A549 (cell line): Measurements from ENCODE around the gene CPA4.

Experiments used
- CBX8 ChIP-seq: fragments of 200-600 bp; sonication (generic); IDR thresholded peaks from 2 replicates; pipeline ENCODE4 v1.6.1; 2016
- CTCF ChIP-seq: fragments of >200 bp; sonication (Bioruptor Twin); formaldehyde crosslinking; IDR thresholded peaks from 3 replicates; pipeline ENCODE4 v1.5.1; 2016
- EHMT2 ChIP-seq: fragments of 200-600 bp; sonication (generic); IDR thresholded peaks from 2 replicates; pipeline ENCODE4 v1.6.1; 2016; ENCODE audit warnings: antibody characterized with exemption, low read depth, mild to moderate bottlenecking, moderate library complexity
- HOXA7 ChIP-seq: fragments of 250-450 bp; sonication (Bioruptor Pico); IDR thresholded peaks from 2 replicates; pipeline ENCODE4 v1.5.0; 2020; ENCODE audit warnings: mild to moderate bottlenecking, moderate library complexity
- JUNB ChIP-seq: fragments of >200 bp; sonication (Bioruptor Twin); formaldehyde crosslinking; IDR thresholded peaks from 2 replicates; pipeline ENCODE4 v1.6.1; 2016
- KDM1A ChIP-seq: fragments of 200-600 bp; sonication (generic); IDR thresholded peaks from 2 replicates; pipeline ENCODE4 v1.6.1; 2016; ENCODE audit warnings: low read depth, mild to moderate bottlenecking
- MYC ChIP-seq: IDR thresholded peaks from 2 replicates; pipeline ENCODE4 v1.6.1; 2012; ENCODE audit warnings: mild to moderate bottlenecking, inconsistent platforms, low read length, improper control_type of control experiment, borderline replicate concordance
- PBX3 ChIP-seq: IDR thresholded peaks from 2 replicates; pipeline ENCODE4 v1.6.1; 2012
- POLR2A ChIP-seq: IDR thresholded peaks from 2 replicates; pipeline ENCODE4 v1.6.1; 2012; ENCODE audit warnings: mild to moderate bottlenecking, low read length
- RAD21 ChIP-seq, 2 experiments: fragments of >200 bp in 1 of 2; sonication (Bioruptor Twin) in 1 of 2; formaldehyde crosslinking in 1 of 2; IDR thresholded peaks in 1 of 2; conservative IDR thresholded peaks in 1 of 2; 2 replicates in 1 of 2; 3 replicates in 1 of 2; pipeline ENCODE4 v1.6.1; 2012 to 2018; ENCODE audit warnings: inconsistent platforms in 1 of 2
- TF ChIP-seq, protein P1 (sequence below): fragments of 450-650 bp; IDR thresholded peaks from 2 replicates; pipeline ENCODE4 v1.6.1; 2014; ENCODE audit warnings: antibody characterized with exemption

DNA sequence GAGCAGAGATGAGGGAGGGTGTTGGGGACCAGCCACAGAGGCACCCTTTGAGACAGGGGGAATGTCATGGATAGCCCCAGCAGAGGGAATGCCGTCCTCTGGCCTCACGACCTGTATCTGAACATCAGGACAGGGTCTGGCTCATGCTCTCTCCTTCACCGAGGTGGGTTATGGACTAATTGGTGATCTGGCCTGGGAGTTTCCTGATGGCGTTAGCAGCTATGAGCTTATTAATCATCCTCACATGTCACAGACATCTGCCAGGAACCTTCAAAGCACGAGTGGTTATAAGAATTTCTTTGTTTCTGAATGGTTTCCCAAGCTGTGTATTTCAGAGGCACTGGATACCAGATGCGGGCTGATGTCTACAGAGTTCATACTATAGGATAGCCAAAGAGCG, 6.9 kb downstream of the CPA4 start:
- TF ChIP-seq RAD21 (conservative IDR thresholded peaks at IDR 0.05 in 1 of 2, IDR thresholded peaks at IDR 0.05 in 1 of 2) (no peak), PBX3 (no peak), CTCF (no peak), KDM1A (no peak), EHMT2 (no peak), POLR2A (no peak), MYC (no peak), CBX8 (no peak), JUNB (no peak), HOXA7 (CRISPR knock-in tag) (no peak)
- TF ChIP-seq, protein P1, sequence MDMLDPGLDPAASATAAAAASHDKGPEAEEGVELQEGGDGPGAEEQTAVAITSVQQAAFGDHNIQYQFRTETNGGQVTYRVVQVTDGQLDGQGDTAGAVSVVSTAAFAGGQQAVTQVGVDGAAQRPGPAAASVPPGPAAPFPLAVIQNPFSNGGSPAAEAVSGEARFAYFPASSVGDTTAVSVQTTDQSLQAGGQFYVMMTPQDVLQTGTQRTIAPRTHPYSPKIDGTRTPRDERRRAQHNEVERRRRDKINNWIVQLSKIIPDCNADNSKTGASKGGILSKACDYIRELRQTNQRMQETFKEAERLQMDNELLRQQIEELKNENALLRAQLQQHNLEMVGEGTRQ: no peak
